Hindlimb muscle (tissue), 1 donor: ENCODE results near the gene PRKACB. TPM values are rescaled to one million over a fixed set of nuclear protein-coding genes. Genes with fewer than 3 reads are reported as not detected.
"Not testable (repeated sequence)": the region's sequence is repeated elsewhere in the genome, so short reads cannot be mapped to it uniquely, and the experiment has no call there.

Source experiments
- DNase-seq: peaks from one replicate; pipeline ENCODE4 v3.0.0-alpha.2; 2013
- polyA plus RNA-seq: library from polyadenylated mRNA; unstranded; fragments of 120-200 nt; gene quantifications from one replicate; pipeline ENCODE4 v1.2.1, GENCODE V29; 2013; ENCODE audit not compliant: insufficient read length

PRKACB gene
- polyA plus RNA-seq, 1 donor, result 21.3 TPM

- no peak for DNase-seq
Observed at GRCh38 chr1:84224905-84225304, 80.8 kb downstream of the PRKACB start.

- no peak for DNase-seq
Observed at GRCh38 chr1:84225646-84226045, 81.6 kb downstream of the PRKACB start.

GRCh38 chr1:84232676-84233075 lies 88.6 kb downstream of the PRKACB start:
- DNase-seq, result not testable (repeated sequence)

GRCh38 chr1:84236256-84236655 lies 92.2 kb downstream of the PRKACB start:
- no peak for DNase-seq

- no peak for DNase-seq
Observed at GRCh38 chr1:84242641-84243040, 98.6 kb downstream of the PRKACB start.

- DNase-seq, result no peak
Observed at GRCh38 chr1:84245563-84245962, 101.5 kb downstream of the PRKACB start.

- DNase-seq, result no peak
Observed at GRCh38 chr1:84246213-84246612, 102.1 kb downstream of the PRKACB start.

- DNase-seq, result no peak
Observed at GRCh38 chr1:84247425-84248220, 103.6 kb downstream of the PRKACB start.

- no peak for DNase-seq
Observed at GRCh38 chr1:84250668-84251067, 106.6 kb downstream of the PRKACB start.

- no peak for DNase-seq
Observed at GRCh38 chr1:84253036-84253435, 109.0 kb downstream of the PRKACB start.

GRCh38 chr1:84253891-84254290 lies 109.8 kb downstream of the PRKACB start:
- no peak for DNase-seq

- no peak for DNase-seq
Observed at GRCh38 chr1:84254703-84255238, 110.7 kb downstream of the PRKACB start.

- no peak for DNase-seq
Observed at GRCh38 chr1:84255582-84255981, 111.5 kb downstream of the PRKACB start.

GRCh38 chr1:84257617-84258016 lies 113.5 kb downstream of the PRKACB start:
- DNase-seq, result no peak

GRCh38 chr1:84259376-84259775 lies 115.3 kb downstream of the PRKACB start:
- no peak for DNase-seq

- DNase-seq, result no peak
Observed at GRCh38 chr1:84259989-84260388, 115.9 kb downstream of the PRKACB start.

- DNase-seq, result no peak
Observed at GRCh38 chr1:84260852-84261518, 116.9 kb downstream of the PRKACB start.

- no peak for DNase-seq
Observed at GRCh38 chr1:84264961-84265360, 120.9 kb downstream of the PRKACB start.

GRCh38 chr1:84265867-84266266 lies 121.8 kb downstream of the PRKACB start:
- no peak for DNase-seq

- no peak for DNase-seq
Observed at GRCh38 chr1:84266748-84267147, 122.7 kb downstream of the PRKACB start.

- no peak for DNase-seq
Observed at GRCh38 chr1:84267476-84267875, 123.4 kb downstream of the PRKACB start.

GRCh38 chr1:84268346-84268745 lies 124.3 kb downstream of the PRKACB start:
- no peak for DNase-seq

- DNase-seq, result no peak
Observed at GRCh38 chr1:84269306-84269705, 125.2 kb downstream of the PRKACB start.
